GM12873 (cell line): ENCODE data around the gene TM7SF2.

Source experiments
- TF ChIP-seq, protein P1 (sequence below): IDR thresholded peaks from 2 replicates; pipeline ENCODE4 v1.5.1; 2012; ENCODE audit warnings: low read depth, mild to moderate bottlenecking, moderate library complexity, low read length, control low read depth; ENCODE audit not compliant: insufficient read depth; ENCODE audit errors: missing control alignments

Gene TM7SF2

DNA sequence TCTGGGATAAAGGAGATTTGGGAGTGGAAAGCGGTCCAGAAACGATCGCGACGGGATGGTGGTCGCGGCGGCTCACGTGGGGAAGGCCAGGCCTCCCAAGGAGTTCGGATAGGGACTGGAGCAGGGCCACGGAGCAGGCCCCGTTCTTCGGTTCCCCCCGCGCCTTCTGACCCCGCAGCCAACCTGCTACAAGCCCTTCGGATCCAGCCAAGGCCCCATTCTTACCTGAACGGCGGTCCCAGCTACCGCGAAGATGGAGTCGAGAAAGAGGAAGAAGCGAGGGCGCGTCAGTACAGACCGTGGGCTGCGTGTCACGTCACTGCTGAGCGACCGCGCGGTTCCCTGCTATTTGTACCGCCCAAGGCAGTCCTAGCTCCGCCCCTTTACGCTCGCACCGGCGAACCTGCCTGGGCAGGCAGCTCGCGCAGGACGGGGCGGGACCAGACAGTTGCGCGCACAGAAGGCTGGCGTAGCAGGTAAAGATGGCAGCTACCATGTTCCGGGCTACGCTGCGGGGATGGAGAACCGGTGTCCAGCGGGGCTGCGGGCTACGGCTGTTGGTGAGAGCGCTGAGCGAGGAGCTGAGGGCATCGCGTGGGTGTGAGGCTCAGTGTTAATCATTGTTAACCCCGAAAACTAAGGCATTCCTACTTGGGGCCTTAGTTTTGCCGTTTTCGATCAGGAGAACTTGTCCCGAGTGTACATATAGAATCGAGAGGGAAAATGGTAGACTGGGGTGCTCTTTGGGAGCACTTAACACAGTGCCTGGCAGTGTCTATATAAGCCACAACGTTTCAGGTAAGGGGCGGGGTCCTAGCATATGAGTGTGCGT is 10.4 kb downstream of the TM7SF2 start, which contains the start of the genes FAU and MRPL49:
TSS of gene FAU (minus strand) at position 270 of the 832 bp plus-strand sequence. CDS start 321 bp downstream, outside the sequence.
TSS of gene MRPL49 (plus strand) at position 457 of the 832 bp plus-strand sequence. CDS start at position 483, 26 bp downstream.
- TF ChIP-seq, protein P1, sequence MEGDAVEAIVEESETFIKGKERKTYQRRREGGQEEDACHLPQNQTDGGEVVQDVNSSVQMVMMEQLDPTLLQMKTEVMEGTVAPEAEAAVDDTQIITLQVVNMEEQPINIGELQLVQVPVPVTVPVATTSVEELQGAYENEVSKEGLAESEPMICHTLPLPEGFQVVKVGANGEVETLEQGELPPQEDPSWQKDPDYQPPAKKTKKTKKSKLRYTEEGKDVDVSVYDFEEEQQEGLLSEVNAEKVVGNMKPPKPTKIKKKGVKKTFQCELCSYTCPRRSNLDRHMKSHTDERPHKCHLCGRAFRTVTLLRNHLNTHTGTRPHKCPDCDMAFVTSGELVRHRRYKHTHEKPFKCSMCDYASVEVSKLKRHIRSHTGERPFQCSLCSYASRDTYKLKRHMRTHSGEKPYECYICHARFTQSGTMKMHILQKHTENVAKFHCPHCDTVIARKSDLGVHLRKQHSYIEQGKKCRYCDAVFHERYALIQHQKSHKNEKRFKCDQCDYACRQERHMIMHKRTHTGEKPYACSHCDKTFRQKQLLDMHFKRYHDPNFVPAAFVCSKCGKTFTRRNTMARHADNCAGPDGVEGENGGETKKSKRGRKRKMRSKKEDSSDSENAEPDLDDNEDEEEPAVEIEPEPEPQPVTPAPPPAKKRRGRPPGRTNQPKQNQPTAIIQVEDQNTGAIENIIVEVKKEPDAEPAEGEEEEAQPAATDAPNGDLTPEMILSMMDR: no peak

DNA sequence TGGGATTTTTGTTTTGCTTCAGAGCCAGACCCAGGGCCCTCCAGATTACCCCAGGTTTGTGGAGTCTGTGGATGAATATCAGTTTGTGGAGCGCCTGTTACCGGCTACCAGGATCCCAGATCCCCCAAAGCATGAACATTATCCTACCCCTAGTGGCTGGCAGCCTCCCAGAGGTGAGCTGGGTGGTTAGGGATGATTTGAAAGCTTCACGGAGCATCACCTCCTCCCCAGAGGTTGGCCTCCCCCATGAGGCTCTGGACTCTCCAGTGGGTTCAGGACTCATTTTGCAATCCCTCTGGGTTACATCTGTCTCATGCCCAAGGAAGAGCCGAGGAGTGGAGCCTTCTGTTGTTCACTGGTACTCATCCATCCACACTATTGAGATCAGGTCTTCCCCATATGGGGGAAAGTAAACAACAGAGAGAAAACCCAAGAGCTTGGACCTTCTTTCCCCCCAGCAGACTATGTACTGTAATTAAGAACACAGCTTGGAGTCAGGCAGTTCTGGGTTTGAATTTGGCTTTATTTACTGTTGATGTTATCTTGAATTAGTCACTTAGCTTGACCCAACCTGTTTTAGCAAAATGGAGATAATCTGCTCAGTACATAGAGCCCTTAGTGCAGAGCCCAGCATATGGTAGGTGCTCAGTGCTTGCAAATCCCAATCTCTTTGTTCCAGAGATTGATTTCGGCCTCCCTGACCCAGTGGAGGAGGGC is 13.0 kb downstream of the TM7SF2 start:
- TF ChIP-seq, protein P1: no peak

DNA sequence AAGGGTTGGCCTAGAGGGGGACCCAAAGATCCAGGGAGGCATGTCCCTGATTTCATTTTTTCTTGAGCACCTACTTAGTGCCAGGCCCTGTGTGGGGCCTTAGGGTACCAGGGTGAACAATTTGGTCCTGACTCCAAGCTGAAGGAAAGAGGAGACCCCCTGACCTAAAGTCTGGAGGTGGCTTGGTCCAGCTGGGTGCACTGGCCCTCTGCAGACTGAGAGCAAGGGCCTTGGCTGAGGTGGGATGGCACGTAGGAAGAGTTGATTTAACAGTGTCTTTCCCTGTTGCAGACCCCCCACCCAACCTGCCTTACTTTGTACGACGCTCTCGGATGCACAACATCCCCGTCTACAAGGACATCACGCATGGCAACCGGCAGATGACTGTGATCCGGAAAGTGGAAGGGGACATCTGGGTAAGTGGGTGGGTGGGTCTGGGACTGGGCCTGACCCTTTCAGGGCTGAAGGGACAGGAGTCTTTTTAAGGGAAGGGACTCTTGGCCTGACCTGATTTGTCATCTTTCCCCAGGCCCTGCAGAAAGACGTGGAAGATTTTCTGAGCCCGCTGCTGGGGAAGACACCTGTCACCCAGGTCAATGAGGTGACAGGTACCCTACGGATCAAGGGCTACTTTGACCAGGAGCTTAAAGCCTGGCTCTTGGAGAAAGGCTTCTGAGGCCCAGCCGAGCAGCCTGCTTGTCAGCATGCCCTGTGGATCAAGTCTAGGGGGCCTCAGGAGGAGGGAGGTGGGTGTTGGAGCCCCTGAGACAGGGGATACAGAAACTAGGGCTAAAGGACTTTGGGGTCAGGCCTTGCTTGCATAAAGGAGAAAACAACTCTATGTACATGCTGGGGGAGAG is 13.8 kb downstream of the TM7SF2 start:
- TF ChIP-seq, protein P1: no peak

DNA sequence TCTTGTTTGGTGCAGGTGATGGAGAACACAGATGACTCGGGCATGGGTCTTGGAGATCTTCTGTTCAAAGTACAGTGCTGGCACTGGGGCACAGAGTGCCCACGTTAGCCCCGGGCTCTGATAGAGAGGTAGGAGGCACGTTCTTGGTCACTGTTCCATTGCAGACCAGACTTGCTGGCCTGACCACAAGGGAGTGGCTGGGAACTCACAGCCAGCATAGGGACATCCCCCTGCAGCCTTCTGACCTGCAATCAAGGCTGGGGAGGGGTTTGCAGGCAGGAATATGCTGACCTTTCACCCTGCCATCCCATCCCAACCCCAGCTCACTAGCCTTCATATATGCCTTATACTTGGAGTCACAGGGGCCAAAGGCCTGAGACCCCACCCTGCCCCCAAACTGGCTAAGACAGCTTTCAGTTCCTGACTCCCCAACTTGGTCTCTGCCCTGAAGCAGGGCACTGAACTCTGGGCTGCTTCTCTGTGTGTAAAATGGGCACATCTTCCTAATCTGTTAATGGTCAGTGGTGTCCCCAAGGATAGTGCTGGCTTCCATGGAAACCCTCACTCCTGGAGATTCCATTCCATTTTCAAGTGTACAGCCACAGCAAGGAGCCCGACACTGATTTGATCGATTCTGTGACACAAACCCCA is 15.1 kb downstream of the TM7SF2 start:
- TF ChIP-seq, protein P1: no peak

DNA sequence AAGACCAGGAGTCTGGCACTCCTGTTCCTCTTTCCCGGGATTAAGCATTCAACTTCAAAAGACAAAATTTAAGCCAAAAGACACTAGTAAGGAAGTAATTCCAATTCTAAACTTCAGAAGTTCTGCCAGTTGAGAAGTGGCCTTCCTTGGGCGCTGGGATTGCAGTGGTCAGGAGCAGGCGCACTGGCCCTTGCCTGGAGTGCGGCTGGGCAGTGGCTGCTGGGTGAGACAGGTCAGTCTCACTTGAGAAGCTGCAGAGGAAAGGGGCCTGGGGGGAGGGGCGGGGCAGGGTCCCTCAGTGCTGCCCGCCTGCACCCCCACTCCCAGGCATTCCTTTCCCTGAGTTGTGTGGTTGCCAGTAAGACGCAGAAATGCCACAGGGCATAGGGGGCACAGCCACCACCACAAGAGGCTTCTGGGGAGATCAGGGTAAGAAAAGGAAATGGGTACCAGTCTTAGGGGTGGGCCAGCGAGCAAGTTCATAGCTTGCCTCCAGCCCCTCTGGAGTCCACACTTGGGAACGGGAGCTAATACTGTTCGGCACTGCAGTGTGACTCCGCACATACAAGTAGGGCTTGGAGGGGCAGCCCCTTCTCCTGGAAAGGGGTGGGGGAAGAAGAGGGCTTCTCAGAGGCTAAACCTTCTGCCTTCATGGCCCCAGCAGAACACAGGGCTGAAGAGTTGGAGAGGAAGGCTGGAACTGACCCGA is 16.0 kb downstream of the TM7SF2 start:
- TF ChIP-seq, protein P1: no peak
